NCI-H1105 treated with DMSO at 0.1 percent for 48 hours (cell line): ENCODE results near the gene LRRC34.

Experiments used
- DNase-seq: peaks from one replicate; lab custom pipeline; 2025; lab: John Stamatoyannopoulos, UW

Gene LRRC34

GRCh38 chr3:169813757-169814517, 1.2 kb upstream of the LRRC34 start:
- peak; percentile 72 for DNase-seq

DNA sequence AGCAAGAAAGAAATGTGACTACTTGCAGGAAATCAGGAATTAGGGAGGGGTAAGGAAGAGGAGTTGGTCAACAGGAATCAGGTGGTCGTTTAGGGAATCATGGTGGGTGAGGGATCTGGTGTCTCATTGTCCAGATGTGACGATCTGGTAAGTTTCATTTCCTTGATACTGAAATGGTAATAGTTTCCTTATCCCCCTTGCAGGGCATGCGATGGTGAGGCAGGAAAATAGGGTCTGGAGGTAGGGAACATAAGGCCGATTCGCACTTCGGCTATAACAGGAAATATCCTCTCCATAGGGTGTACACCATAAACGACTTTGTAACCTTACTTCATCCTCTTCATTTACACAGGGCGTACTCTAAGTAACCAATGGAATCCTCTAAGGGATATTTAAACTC, 574 bp upstream of the LRRC34 start:
- DNase-seq = no peak

DNA sequence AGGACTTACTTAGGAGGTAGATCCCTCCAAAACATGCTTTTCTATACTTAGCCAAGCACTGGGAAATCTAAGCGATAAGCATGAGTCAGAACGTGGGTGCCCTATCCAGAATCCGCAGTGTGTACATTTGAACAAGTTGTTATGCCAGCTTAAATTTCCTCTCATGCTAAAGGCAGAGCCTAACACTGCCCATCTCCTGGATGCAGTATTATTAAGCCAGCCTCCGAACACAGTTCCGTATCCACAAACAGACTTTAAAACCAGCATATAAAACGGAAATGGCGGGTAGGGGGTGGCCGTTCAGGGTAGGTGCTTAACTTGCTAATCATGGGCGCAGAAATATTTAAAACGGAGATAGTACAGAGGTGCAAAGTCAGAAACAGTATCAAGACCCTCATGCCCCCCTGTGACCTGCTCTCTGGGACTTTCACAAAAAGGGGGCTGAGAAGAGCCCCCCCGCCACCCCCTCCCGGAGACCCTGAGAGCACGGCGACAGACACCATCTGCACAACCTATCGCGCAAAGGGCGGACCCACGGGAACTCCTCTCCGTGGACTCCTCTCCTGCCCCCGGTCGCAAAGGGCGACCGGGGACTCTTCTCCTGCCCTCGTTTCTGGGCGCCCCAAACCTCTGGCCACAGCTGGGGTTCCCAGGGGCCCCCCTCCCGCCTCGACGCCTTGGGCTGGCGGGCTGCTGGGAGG, 923 bp downstream of the LRRC34 start:
- peak; percentile 83 for DNase-seq

DNA sequence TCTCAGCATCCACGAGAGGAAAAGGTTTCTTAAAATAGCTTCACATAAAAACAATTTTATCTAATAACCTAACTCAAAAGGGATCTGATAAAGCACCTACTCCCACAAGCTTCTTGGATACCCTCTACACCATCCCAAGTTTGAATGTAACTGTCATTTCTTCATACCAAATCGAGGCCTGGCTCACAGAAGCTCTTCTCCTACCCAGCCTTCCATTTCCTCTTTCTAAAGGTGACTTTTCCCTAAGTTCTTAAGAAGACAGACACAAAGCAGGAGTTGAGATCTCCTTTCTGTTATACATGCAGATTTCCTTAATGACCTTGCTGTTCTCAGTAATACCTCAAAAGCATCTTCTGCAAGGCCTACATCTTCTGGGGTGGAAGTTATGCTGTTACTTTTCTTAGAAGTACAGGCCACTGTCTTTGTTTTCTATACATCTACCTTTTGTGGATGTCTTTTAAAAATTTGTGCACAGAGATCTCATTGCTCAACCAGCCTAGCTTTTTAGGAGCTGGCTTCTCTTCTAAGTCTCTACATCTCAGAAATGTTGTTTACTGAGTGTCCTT, 3.4 kb downstream of the LRRC34 start:
- no peak for DNase-seq

DNA sequence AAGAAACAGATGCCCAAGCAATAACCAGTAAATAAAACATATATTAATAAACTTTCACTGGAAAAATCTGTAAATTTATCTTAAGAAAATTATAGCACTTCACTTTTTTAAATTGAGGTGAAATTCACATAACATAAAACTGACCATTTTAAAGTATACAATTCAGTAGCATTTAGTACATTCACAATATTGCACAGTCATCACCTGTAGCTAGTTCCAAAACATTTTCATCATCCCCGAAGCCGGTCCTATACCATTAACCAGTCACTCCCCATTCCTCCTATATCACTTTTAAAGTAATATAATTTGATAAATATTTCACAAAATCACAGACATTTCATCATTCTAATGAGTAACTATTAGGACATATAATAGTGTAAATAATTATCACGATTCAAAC, 8.0 kb downstream of the LRRC34 start:
- DNase-seq = no peak

DNA sequence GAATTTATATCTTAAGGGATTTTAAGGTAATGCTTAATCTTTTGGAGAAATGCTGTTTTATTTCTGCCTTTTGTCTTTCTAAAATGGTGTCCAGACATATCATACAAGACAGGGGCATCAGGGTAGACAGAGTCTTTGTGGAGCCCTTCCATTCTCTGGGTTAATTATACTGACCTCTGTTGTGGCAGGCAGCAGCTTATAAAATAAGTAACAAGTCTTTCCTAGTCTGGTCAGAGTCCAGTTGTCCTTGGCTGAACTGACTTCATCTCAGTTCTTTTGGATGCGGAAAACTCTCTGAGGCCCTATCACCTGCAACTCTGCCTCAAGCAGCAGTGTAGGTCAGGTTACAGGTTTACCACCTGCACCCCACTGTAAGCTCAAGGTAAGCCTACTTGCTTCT, 20.3 kb downstream of the LRRC34 start:
- DNase-seq = no peak

GRCh38 chr3:169790687-169791429, 21.8 kb downstream of the LRRC34 start:
- DNase-seq = no peak

DNA sequence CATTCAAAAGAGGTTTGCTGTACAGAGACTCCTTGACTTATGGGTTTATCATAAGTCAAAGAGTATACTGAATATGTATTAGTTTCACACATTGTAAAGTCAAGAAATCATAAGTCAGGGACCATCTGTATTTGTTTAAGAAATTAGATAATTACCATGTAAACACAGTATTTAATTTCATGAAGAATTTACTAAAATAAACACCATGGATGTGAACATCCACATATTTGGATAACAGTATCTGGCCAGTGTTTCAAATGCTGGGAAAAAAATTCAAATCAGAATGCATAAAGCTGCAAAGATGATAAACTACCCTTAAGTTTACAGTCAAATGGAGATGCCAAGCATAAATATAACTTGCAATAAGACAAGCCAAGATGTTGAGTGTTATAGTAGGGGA, 22.5 kb downstream of the LRRC34 start:
- no peak for DNase-seq

DNA sequence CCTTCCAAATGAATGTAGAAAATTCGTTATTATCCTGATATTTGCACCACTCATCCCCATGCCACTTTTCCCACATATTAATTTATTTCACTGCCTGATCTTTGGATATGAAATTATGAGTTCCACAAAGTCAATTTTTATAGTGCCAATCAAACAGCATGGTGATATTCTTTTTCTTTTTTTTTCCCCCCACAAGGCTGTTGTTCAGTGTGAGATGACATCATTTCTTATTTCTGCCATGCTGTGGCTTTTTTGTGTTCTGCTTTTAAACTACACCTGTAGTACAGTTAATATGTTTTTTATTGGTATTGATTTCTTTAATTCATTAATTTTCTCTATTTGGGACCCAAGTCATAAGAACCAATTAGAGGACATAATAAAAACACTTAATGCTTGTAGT, 24.9 kb downstream of the LRRC34 start:
- DNase-seq = no peak

DNA sequence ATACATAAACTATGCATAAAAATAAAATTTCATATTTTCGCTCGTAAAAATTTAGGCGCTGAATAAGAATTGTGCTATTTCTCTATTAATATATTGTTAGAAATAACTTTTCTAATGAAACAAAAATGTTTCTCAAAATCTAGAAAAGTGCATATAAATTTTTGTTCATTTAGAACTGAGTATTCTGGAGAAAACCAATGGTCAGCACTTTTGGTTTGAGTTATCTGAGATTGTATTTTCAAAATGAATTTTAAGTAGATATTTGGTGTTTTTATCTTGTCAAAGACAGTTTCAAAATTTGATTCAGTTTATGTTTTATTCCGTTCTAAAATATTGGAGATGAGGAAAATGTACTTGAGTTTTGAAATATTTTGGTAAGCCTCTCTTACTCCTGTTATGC, 25.6 kb downstream of the LRRC34 start:
- DNase-seq = no peak

GRCh38 chr3:169781209-169781855, 31.4 kb downstream of the LRRC34 start:
- DNase-seq = no peak

GRCh38 chr3:169780742-169781141, 32.0 kb downstream of the LRRC34 start:
- DNase-seq = no peak

DNA sequence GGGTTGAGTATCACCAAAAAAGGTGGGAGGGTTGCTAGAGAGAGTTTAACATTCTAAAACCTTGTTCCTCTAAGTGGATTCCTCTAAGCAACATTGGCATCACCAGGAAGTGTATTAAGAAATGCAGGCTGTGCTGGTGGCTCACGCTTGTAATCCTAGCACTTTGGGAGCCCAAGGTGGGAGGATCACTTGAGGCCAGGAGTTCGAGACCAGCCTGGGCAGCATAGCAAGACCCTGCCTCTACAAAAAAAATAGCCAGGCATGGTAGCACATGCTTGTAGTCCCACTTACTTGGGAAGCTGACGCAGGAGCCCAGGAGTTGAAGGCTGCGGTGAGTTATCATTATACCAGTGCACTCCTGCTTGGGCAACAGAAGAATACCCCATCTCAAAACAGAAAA, 34.9 kb downstream of the LRRC34 start:
- no peak for DNase-seq

- DNase-seq = no peak
Measured at GRCh38 chr3:169774186-169774585, 38.5 kb downstream of the LRRC34 start.

GRCh38 chr3:169772897-169773816, 39.5 kb downstream of the LRRC34 start, which contains the start of gene MYNN:
Gene MYNN (plus strand): TSS chr3:169773396. CDS start chr3:169774296, 900 bp downstream.
- DNase-seq = peak; percentile 98

- DNase-seq = peak; percentile 99
Measured at GRCh38 chr3:169772305-169772896, 40.3 kb downstream of the LRRC34 start.

GRCh38 chr3:169771497-169772304, 41.0 kb downstream of the LRRC34 start:
- peak; percentile 99 for DNase-seq

- no peak for DNase-seq
Measured at GRCh38 chr3:169769287-169770181, 43.2 kb downstream of the LRRC34 start, which contains the start of gene ACTRT3. Gene ACTRT3 (minus strand): TSS chr3:169769561. CDS start chr3:169769520, 41 bp downstream.
